ENCODE results near the gene SLC25A45. TPM values are rescaled to one million over a fixed set of nuclear protein-coding genes. Genes with fewer than 3 reads are reported as not detected.

The SLC25A45 gene
- total RNA-seq, 1 donor from 2014 or later = 10.8 TPM

DNA sequence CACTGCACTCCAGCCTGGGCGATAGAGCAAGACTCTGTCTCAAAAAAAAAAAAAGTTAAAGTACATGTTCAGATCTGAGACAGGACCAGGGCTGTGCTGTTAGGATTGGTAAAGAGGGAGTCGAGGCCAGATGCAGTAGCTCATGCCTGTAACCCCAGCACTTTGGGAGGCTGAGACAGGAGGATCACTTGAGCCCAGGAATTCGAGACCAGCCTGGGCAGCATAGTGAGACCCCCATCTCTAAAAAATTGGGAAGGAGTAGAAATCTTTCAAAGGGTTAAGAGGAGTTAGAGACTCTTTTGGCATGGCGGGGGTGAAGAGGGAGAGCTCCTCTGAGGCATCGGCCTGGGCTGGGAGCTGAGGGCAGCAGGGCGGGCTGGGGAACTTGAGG, 11.8 kb downstream of the SLC25A45 start:
- H3K4me1 Mint-ChIP-seq (ENCODE audit: unreplicated experiment) = peaks cover 17% of the 10 kb centered on the region

DNA sequence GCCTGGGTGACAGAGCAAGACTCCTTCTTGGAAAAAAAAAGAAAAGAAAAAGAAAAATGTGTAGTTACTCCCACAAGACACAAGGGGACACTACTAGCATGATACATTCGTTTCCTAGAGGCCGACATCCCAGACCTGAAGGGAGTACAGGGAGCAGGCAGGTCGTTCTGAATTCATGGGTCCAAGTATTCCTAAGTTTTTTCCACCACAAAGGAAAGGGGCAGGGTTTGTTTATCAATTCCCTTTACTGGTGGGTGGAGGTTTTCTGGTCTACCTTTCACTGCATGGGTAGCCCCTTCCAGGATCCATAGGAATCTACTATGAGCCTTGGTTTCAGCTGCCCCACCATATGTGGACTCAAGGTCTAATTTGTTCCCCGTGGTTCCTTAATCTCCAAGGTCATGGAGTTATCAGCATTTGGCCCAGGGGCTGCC, 16.1 kb downstream of the SLC25A45 start:
- Mint-ChIP-seq H3K27ac (ENCODE audit: unreplicated experiment) (no peak overlapping the region), H3K4me1 (ENCODE audit: unreplicated experiment) (peaks cover 12% of the 10 kb centered on the region), H3K27me3 (ENCODE audit: unreplicated experiment) (no peaks in the 10 kb centered on the region), H3K36me3 (ENCODE audit: unreplicated experiment) (no peaks in the 10 kb centered on the region), H3K9me3 (ENCODE audit: unreplicated experiment) (no peaks in the 10 kb centered on the region), H3K4me3 (ENCODE audit: unreplicated experiment) (no peak overlapping the region)
- no peak for DNase-seq (ENCODE audit: extremely low spot score, unreplicated experiment)
- TF ChIP-seq, protein P1, sequence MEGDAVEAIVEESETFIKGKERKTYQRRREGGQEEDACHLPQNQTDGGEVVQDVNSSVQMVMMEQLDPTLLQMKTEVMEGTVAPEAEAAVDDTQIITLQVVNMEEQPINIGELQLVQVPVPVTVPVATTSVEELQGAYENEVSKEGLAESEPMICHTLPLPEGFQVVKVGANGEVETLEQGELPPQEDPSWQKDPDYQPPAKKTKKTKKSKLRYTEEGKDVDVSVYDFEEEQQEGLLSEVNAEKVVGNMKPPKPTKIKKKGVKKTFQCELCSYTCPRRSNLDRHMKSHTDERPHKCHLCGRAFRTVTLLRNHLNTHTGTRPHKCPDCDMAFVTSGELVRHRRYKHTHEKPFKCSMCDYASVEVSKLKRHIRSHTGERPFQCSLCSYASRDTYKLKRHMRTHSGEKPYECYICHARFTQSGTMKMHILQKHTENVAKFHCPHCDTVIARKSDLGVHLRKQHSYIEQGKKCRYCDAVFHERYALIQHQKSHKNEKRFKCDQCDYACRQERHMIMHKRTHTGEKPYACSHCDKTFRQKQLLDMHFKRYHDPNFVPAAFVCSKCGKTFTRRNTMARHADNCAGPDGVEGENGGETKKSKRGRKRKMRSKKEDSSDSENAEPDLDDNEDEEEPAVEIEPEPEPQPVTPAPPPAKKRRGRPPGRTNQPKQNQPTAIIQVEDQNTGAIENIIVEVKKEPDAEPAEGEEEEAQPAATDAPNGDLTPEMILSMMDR (IDR thresholded peaks at IDR 0.05) = peak; percentile 77

More for the DNA sequence above, 11.8 kb downstream of the SLC25A45 start:
- Mint-ChIP-seq H3K27ac (ENCODE audit: unreplicated experiment) (peak overlapping the region; percentile 82), H3K27me3 (ENCODE audit: unreplicated experiment) (no peaks in the 10 kb centered on the region), H3K9me3 (ENCODE audit: unreplicated experiment) (no peaks in the 10 kb centered on the region), H3K4me3 (ENCODE audit: unreplicated experiment) (no peak overlapping the region), H3K36me3 (ENCODE audit: unreplicated experiment) (no peaks in the 10 kb centered on the region)
- TF ChIP-seq, protein P1 (IDR thresholded peaks at IDR 0.05) = no peak
- no peak for DNase-seq (ENCODE audit: extremely low spot score, unreplicated experiment)

DNA sequence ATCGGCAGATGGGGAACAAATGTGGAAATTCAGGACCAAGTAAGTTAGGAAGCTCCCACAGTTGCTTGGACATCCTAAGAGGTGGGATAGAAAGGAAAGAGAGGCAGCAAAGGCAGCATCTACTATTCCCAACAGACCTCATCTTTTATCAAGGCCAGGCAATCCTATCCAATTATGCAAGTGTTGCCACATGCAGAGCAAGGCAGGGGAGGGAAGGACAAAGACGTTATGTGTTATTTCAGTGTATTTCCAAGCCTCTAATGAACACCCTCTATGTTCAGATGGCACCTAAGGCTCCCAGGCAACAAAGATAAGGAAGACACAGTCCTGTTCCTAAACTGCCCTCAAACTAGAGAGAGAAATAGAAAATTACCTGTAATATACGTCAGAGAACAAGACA, 18.7 kb downstream of the SLC25A45 start:
- Mint-ChIP-seq H3K27me3 (ENCODE audit: unreplicated experiment) (no peaks in the 10 kb centered on the region), H3K4me1 (ENCODE audit: unreplicated experiment) (no peaks in the 10 kb centered on the region), H3K4me3 (ENCODE audit: unreplicated experiment) (no peak overlapping the region), H3K9me3 (ENCODE audit: unreplicated experiment) (no peaks in the 10 kb centered on the region), H3K27ac (ENCODE audit: unreplicated experiment) (no peak overlapping the region), H3K36me3 (ENCODE audit: unreplicated experiment) (no peaks in the 10 kb centered on the region)
- no peak for DNase-seq (ENCODE audit: extremely low spot score, unreplicated experiment)
- TF ChIP-seq, protein P1 (IDR thresholded peaks at IDR 0.05) = no peak

DNA sequence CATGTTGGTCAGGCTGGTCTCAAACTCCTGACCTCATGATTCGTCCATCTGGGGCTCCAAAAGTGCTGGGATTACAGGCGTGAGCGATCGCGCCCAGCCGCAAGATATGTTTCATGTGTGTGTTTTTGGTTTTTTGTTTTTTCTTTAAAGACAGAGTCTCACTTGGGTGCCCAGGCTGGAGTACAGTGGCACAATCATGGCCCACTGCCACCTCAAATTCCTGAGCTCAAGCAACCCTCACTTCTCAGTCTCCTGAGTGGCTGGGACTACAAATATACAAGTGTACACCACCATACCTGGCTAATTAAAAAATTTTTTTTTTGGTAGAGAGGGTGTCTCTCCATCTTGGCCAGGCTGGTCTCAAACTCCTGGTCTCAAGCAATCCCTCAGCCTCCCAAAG, 19.5 kb downstream of the SLC25A45 start:
- TF ChIP-seq, protein P1 (IDR thresholded peaks at IDR 0.05) = no peak
- H3K4me1 Mint-ChIP-seq (ENCODE audit: unreplicated experiment) = no peaks in the 10 kb centered on the region
- H3K36me3 Mint-ChIP-seq (ENCODE audit: unreplicated experiment) = no peaks in the 10 kb centered on the region
- no peak overlapping the region for H3K4me3 Mint-ChIP-seq (ENCODE audit: unreplicated experiment)
- no peak for DNase-seq (ENCODE audit: extremely low spot score, unreplicated experiment)
- H3K9me3 Mint-ChIP-seq (ENCODE audit: unreplicated experiment) = no peaks in the 10 kb centered on the region
- H3K27me3 Mint-ChIP-seq (ENCODE audit: unreplicated experiment) = peaks cover 3% of the 10 kb centered on the region
- H3K27ac Mint-ChIP-seq (ENCODE audit: unreplicated experiment) = no peak overlapping the region

DNA sequence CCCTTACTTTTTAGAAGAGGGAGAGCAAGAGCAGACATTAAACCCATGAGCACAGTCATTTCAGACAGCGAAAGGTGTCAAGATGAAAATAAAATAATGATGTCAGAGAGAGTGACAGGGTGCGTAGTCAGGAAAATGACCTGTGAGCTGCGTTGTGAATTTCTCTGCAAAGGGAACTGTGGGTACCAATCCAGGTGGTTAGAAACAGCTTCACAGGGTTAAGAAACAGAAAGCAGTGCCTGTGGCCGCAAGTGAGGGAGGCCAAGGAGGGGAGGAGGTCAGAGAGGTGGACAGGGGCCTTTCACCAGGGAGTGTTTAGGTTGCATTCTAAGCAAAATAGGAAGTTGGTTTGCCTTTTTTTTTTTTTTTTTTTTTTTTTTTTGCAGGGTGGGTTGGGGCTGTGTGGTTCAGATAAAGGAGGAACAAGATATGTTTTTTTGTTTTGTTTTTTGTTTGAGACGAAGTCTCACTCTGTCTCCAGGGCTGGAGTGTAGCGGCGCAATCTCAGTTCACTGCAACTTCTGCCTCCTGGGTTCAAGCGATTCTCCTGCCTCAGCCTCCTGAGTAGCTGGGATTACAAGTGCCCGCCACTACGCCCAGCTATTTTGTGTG, 20.0 kb downstream of the SLC25A45 start:
- Mint-ChIP-seq H3K36me3 (ENCODE audit: unreplicated experiment) (no peaks in the 10 kb centered on the region), H3K4me1 (ENCODE audit: unreplicated experiment) (no peaks in the 10 kb centered on the region)
- no peak for DNase-seq (ENCODE audit: extremely low spot score, unreplicated experiment)

More for the DNA sequence above, 20.0 kb downstream of the SLC25A45 start:
- Mint-ChIP-seq H3K27ac (ENCODE audit: unreplicated experiment) (no peak overlapping the region), H3K4me3 (ENCODE audit: unreplicated experiment) (no peak overlapping the region), H3K27me3 (ENCODE audit: unreplicated experiment) (peaks cover 5% of the 10 kb centered on the region), H3K9me3 (ENCODE audit: unreplicated experiment) (no peaks in the 10 kb centered on the region)
- TF ChIP-seq, protein P1 (IDR thresholded peaks at IDR 0.05) = no peak
